Endothelial cell of umbilical vein (primary cell): ENCODE data around the gene CCNK. TPM values are rescaled to one million over a fixed set of nuclear protein-coding genes. Genes with fewer than 3 reads are reported as not detected.

Experiments
- BruUV-seq: library from RNA; stranded (reverse); fragments of 400-500 nt; replicated peaks from 2 replicates; lab custom pipeline; 2021; lab: Mats Ljungman, UMichigan
- CTCF ChIA-PET: fragments of 300-600, 350-600 bp; sonication (Branson Sonifier 250); formaldehyde crosslinking; loops from one replicate; lab custom pipeline; 2021; ENCODE audit warnings: antibody characterized with exemption, inconsistent platforms; lab: Charles Lee
- POLR2A ChIA-PET: fragments of 300-600, 350-600 bp; sonication (Branson Sonifier 250); formaldehyde crosslinking; loops from one replicate; lab custom pipeline; 2021; ENCODE audit warnings: antibody characterized with exemption, inconsistent platforms; lab: Charles Lee
- DNase-seq: peaks from one replicate; pipeline ENCODE4 v3.0.0-alpha.2; 2011; ENCODE audit warnings: low read depth, low spot score
- FAIRE-seq: peaks from 2 replicates; lab custom pipeline; 2011; peaks lifted over from hg19 to GRCh38; lab: Jason Lieb, UNC
- H2AFZ ChIP-seq: 2 replicates; pipeline ENCODE4 v1.6.0; 2012; ENCODE audit warnings: low read depth, low read length, control low read depth, inconsistent platforms
- H3K27ac ChIP-seq: 2 replicates; pipeline ENCODE4 v1.5.1; 2011; ENCODE audit warnings: low read depth, mild to moderate bottlenecking, control low read depth, low read length, moderate library complexity; ENCODE audit not compliant: insufficient read depth
- H3K27me3 ChIP-seq, 2 experiments: 2 replicates each; pipeline versions ENCODE4 v1.6.0 to v1.6.1; 2011; ENCODE audit warnings: low read length in 2 of 2, mixed read lengths in 1 of 2; ENCODE audit not compliant: control insufficient read depth in 2 of 2, insufficient read depth in 2 of 2
- H3K36me3 ChIP-seq, 2 experiments: 2 replicates in 1 of 2; 3 replicates in 1 of 2; pipeline ENCODE4 v1.5.1; 2011; ENCODE audit warnings: low read length in 2 of 2, mild to moderate bottlenecking in 1 of 2, moderate library complexity in 1 of 2; ENCODE audit not compliant: control insufficient read depth in 2 of 2, insufficient read depth in 2 of 2; ENCODE audit errors: extremely low read depth in 1 of 2
- H3K4me1 ChIP-seq: 3 replicates; pipeline ENCODE4 v1.5.1; 2011; ENCODE audit warnings: mild to moderate bottlenecking, low read length; ENCODE audit not compliant: control insufficient read depth, insufficient read depth; ENCODE audit errors: extremely low read depth
- H3K4me2 ChIP-seq: 2 replicates; pipeline ENCODE4 v1.6.1; 2011; ENCODE audit warnings: low read length, control low read depth, mixed read lengths; ENCODE audit not compliant: insufficient read depth
- H3K4me3 ChIP-seq, 3 experiments: fragments of 200-600 bp in 1 of 3; sonication (generic), shearing (Covaris generic) in 1 of 3; replicated peaks in 1 of 3; 2 replicates each; pipeline ENCODE4 v1.5.1; 2011 to 2016; ENCODE audit warnings: control low read depth in 3 of 3, low read length in 3 of 3, mild to moderate bottlenecking in 2 of 3, inconsistent platforms in 1 of 3, low read depth in 1 of 3, moderate library complexity in 1 of 3; ENCODE audit not compliant: insufficient read depth in 1 of 3
- H3K79me2 ChIP-seq: 2 replicates; pipeline ENCODE4 v1.6.0; 2012; ENCODE audit warnings: low read length, inconsistent platforms; ENCODE audit not compliant: control insufficient read depth, insufficient read depth
- H3K9ac ChIP-seq: replicated peaks from 2 replicates; pipeline ENCODE3; 2011; ENCODE audit warnings: low read length, control low read depth; ENCODE audit not compliant: insufficient read depth; ENCODE audit errors: extremely low read depth
- H3K9me1 ChIP-seq: replicated peaks from 3 replicates; pipeline ENCODE4 v1.6.0; 2011; ENCODE audit warnings: mild to moderate bottlenecking, low read length; ENCODE audit not compliant: control insufficient read depth, insufficient read depth; ENCODE audit errors: extremely low read depth
- H3K9me3 ChIP-seq: replicated peaks from 2 replicates; pipeline ENCODE4 v1.5.1; 2012; ENCODE audit warnings: low read length, inconsistent platforms; ENCODE audit not compliant: control insufficient read depth, insufficient read depth
- H4K20me1 ChIP-seq: replicated peaks from 2 replicates; pipeline ENCODE3; 2011; ENCODE audit warnings: mild to moderate bottlenecking, low read length; ENCODE audit not compliant: control insufficient read depth, insufficient read depth; ENCODE audit errors: extremely low read depth
- CTCF ChIP-seq, 2 donors: IDR thresholded peaks; 1 replicate in 1 of 2; 2 replicates in 1 of 2; pipeline ENCODE4 v1.5.1; 2011; ENCODE audit warnings: low read length in 2 of 2, mild to moderate bottlenecking in 2 of 2, moderate library complexity in 2 of 2, control low read depth in 1 of 2, inconsistent platforms in 1 of 2, low read depth in 1 of 2; ENCODE audit not compliant: insufficient read depth in 1 of 2; ENCODE audit errors: extremely low read depth in 1 of 2
- EZH2 ChIP-seq: IDR thresholded peaks from 2 replicates; pipeline ENCODE4 v1.6.1; 2012; ENCODE audit warnings: borderline replicate concordance, low read depth, mild to moderate bottlenecking, moderate library complexity, low read length, inconsistent platforms; ENCODE audit not compliant: severe bottlenecking
- FOS ChIP-seq: IDR thresholded peaks from 2 replicates; pipeline ENCODE4 v1.6.1; 2011; ENCODE audit warnings: mild to moderate bottlenecking, low read length, moderate library complexity, borderline replicate concordance; ENCODE audit not compliant: insufficient read depth
- GATA2 ChIP-seq: IDR thresholded peaks from 2 replicates; pipeline ENCODE4 v1.7.0; 2011; ENCODE audit warnings: low read depth, mild to moderate bottlenecking, moderate library complexity, mixed read lengths, low read length; ENCODE audit not compliant: insufficient read length, insufficient read depth
- JUN ChIP-seq: IDR thresholded peaks from 2 replicates; pipeline ENCODE4 v1.6.1; 2011; ENCODE audit warnings: borderline replicate concordance, low read depth; ENCODE audit not compliant: insufficient read length, insufficient read depth
- MAX ChIP-seq: IDR thresholded peaks from 2 replicates; pipeline ENCODE4 v1.6.1; 2011; ENCODE audit not compliant: insufficient read depth, insufficient read length
- MYC ChIP-seq: IDR thresholded peaks from one replicate; pipeline ENCODE4 v1.6.1; 2011; ENCODE audit warnings: mild to moderate bottlenecking, low read depth, low read length
- POLR2A ChIP-seq: IDR thresholded peaks from 2 replicates; pipeline ENCODE4 v1.6.1; 2012; ENCODE audit warnings: low read depth, mild to moderate bottlenecking, control low read depth, low read length
- POLR2AphosphoS5 ChIP-seq: IDR thresholded peaks from 2 replicates; pipeline ENCODE4 v1.6.1; 2012; ENCODE audit warnings: low read depth, mild to moderate bottlenecking, control low read depth, low read length, moderate library complexity; ENCODE audit not compliant: insufficient read depth
- dilution Hi-C: fragments of 300-500 bp; cut with MboI; formaldehyde crosslinking; loops from one replicate; pipeline ENCODE4 v1.15.0; 2019; ENCODE audit warnings: low sequenced_read_pairs; ENCODE audit not compliant: extremely low pct_ligation_motif_present
- intact Hi-C: fragments of 100-400 bp; cut with micrococcal nuclease; formaldehyde crosslinking; loops from one replicate; pipeline ENCODE4 v1.10.0; 2022
- polyA plus RNA-seq, 4 experiments: library from polyadenylated mRNA; depleted of rRNA in 3 of 4; stranded (reverse) in 3 of 4; unstranded in 1 of 4; fragments of >200 nt; gene quantifications; 2 replicates each; pipeline versions ENCODE4 v1.2.1 to v1.2.3, GENCODE V29; 2011 to 2012; ENCODE audit warnings: missing spikeins in 1 of 4
- total RNA-seq: library from RNA; stranded (reverse); gene quantifications from 2 replicates; pipeline ENCODE4 v1.2.3, GENCODE V29; 2021

The CCNK gene
- total and polyA plus RNA-seq, 2 donors (not counting 3 experiments of a cell fraction or from before 2014, with no cell fraction given) = 11.9 to 59.3 TPM

DNA sequence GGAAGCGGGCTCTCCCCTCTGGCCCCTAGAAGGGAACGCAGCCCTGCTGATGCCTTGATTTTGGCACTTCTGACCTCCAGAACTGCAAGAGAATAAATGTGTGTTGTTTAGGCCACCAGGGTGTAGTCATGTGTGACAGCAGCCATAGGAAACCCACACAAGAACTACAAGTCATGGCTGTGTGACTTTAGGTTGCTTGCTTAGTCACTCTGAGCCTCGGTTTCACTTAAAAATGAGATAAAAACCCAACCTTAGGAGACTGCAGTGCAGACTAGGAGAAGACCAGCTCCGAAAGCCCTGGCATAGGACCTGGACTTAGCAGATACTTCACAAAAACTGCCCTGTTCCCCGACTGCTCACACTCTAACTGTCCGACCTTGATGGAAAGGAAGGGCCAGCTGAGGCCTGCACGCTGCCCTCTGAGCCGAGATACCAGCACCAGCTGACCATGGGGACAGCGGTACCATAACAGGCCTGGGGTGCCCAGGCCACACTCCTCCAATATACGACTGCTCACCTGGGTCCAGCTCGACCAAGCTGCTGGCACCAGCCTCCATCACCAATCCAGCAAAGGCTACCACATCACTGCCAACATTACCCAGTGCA is 69.3 kb downstream of the CCNK start:
- ChIA-PET CTCF (no interaction called here), POLR2A (no interaction called here)
- no peak for TF ChIP-seq EZH2
- TF ChIP-seq MAX = no peak
- no peak for TF ChIP-seq FOS
- no peak for TF ChIP-seq POLR2AphosphoS5
- TF ChIP-seq POLR2A = no peak
- TF ChIP-seq JUN = no peak
- TF ChIP-seq CTCF (IDR thresholded peaks at IDR 0.05; ENCODE audit: extremely low read depth in 1 of 2, insufficient read depth in 1 of 2, low read depth in 1 of 2, low read length in 2 of 2) = no peak
- TF ChIP-seq MYC = no peak
- TF ChIP-seq GATA2 = no peak
- dilution Hi-C loops = no loop called here
- Histone ChIP-seq H3K4me2 (no peak overlapping the region), H3K9me3 (no peaks in the 10 kb centered on the region), H3K9ac (no peak overlapping the region), H3K36me3 (no peaks in the 10 kb centered on the region), H3K4me1 (no peaks in the 10 kb centered on the region), H4K20me1 (no peaks in the 10 kb centered on the region), H3K27me3 (no peaks in the 10 kb centered on the region), H3K79me2 (no peaks in the 10 kb centered on the region), H3K4me3 (no peak overlapping the region), H2AFZ (no peak overlapping the region), H3K27ac (no peak overlapping the region), H3K9me1 (no peaks in the 10 kb centered on the region)
- intact Hi-C loops = no loop called here
- no TSS peak for BruUV-seq
- DNase-seq (no peak), FAIRE-seq (no peak)
